ENCODE measurements around the gene COL4A2.

The COL4A2 gene

DNA sequence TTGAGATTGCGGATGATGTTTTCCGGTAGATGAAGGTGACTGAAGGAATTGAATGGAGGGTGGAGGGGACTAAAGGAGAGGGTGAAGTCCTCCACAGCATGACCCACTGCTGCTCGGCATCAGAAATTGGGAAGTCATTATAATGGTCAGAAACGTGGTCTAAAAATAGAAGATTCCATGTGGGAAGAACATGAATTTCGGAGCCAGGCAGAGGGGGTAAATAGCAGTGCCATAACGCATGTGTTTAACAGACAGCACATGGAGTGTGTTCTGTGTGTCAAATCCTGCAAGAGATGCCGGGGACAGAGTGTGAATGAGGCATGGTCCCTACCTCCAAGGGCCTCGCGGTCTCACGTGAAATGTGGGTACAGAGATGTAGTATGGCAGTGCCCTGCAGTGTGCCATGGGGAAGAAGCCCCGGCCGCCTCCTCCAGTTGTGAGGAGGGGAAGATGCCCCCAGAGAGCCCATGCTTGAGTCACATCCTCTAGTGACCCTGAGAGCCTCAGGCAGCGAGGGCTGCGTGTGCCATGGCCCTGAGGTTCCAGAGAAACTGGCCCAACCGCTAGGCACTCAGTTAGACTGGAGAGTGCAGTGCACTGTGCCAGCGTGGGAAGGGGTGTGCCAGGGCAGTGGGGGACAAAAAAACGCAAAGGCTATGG is 106.1 kb downstream of the COL4A2 start:
- in situ Hi-C loops (cut with HindIII; ENCODE audit: low sequenced_read_pairs): loop anchor here (25.0 kb wide), 1 partner anchor 176 kb away; no protein-coding TSS in a partner anchor

DNA sequence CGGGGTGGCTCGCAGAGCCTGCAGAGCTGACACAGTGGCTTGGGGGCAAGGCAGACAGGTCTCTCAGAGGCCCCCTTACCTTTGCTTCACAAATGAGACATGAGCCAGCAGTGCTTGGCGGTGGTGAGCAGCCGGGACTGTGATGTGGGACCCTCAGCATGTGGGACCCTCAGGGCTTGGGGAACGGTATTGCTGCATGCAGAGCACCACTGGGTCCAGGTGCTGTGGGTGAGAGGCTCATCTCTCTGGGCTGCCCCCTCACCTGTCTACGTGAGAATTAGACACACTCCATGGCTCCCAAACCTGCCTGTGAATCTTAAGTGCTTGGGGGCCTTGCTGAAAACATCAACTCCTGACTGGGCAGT is 106.6 kb downstream of the COL4A2 start:
- in situ Hi-C loops (cut with HindIII; ENCODE audit: low sequenced_read_pairs): loop anchor here (25.0 kb wide), 1 partner anchor 176 kb away; no protein-coding TSS in a partner anchor

DNA sequence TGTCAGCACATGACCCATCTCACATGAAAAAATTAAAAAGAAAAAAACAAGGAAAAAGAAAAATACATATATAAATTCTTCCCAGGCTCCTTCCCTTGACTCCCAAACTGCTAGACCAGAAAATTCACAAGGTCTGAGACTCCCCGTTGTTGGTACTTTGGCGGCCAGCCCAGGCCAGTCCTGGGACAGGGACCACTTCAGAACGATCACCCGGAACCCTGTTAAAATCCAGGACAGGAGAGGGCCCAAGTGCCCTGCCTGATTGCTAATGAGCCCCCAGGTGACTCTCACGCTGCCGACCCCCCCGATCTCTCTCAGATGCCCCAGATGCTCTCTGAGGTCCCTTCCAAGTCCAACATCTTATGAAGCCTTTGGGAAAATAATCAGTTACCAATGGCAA is 107.2 kb downstream of the COL4A2 start:
- in situ Hi-C loops (cut with HindIII; ENCODE audit: low sequenced_read_pairs): loop anchor here (25.0 kb wide), 1 partner anchor 177 kb away; no protein-coding TSS in a partner anchor

DNA sequence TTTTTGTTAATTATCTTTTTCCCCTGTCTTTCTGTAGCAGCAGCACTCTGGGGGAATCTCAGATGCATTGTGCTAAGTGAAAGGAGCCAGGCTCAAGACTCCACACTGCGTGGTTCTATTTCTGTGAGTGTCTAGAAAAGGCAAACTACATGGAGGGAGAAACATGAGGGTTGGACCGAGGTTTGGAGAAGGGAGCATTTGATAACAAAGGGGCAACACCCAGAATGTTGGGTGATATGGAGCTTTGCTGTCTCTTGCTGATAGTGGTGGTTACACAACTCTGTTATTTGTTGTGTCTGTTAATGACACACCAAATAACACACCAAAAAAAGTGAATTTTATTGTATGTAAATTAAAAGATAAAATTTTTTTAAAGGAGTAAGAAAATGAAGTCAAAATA is 107.8 kb downstream of the COL4A2 start:
- in situ Hi-C loops (cut with HindIII; ENCODE audit: low sequenced_read_pairs): loop anchor here (25.0 kb wide), 1 partner anchor 178 kb away; no protein-coding TSS in a partner anchor

DNA sequence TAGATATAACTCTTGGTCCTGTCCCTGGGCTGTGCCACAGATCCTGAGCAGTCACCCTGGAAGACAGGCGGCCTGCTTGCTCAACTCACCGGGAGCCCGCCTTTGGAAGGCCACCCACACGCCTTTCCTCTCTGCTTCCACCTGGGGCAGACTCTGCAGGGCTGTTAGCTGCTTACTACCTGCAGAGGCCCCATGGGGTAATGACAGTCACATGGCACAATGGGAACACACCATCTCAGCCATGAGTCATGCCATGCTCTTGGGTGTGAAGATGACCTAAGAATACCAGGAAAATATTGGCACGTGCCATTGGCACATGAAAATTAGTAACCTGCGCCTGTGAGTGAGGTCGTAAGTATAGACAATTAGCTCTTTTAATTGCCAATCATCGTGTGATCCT is 108.6 kb downstream of the COL4A2 start:
- in situ Hi-C loops (cut with HindIII; ENCODE audit: low sequenced_read_pairs): loop anchor here (25.0 kb wide), 1 partner anchor 178 kb away; no protein-coding TSS in a partner anchor

DNA sequence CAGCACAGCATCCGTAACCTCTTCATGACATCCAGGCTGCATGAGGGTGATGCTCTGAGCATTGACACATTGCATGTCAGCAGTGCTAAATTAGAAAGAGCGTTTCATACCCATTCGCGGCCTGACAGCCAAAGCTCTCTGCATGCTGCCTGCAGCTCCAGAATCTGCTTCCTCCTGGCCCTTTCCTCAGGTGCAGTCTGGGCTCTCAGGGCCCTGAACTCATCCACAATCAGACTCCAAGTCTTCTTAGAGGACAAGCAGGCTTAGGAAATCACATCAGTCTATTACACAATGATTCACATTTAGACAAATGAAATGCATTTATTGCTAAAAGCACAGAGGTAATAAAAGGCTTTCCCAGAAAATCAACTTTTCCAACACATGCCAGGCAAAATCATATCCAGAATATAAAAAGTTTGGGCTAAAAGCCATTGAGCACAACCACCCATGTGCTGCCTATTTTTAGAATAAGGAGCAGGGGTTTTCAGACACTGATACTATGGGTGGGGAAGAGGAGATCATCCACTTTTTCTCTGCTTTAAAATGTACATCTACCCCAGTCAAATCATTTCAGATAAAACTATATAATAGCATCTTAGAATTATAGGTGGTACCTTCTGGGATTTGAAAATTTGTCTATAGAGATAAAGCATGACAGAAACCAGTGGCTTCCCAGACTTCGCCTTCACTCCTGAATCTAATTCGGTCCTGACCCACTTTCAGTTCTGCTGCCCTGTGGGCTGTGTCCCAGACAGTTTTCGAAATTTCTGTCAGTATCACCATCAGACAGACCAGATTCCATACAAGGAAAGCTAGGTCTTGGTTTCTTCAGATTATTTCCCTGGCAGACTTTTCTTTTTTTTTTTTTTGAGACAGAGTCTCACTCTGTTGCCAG is 109.3 kb downstream of the COL4A2 start:
- in situ Hi-C loops (cut with HindIII; ENCODE audit: low sequenced_read_pairs): loop anchor here (25.0 kb wide), 1 partner anchor 179 kb away; no protein-coding TSS in a partner anchor

DNA sequence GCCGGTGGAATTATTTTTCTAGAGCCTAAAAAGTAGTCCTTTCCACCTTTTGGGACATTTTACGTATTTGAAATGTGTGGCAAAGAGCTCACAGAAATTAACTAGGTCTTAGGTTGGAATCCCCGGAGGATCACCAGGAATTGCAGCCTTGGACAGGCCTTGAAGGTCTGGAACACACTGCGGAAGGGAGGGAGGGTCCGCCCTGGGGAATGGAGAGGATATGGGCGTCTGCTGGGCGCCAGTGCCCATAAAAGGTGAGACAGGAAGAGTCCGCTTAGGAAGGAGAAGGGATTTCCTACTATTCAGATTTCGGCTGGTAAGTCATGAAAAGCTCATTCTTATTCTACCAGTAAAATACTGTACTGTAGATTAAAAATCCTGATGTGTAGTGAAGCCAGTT is 111.9 kb downstream of the COL4A2 start:
- in situ Hi-C loops (cut with HindIII; ENCODE audit: low sequenced_read_pairs): loop anchor here (25.0 kb wide), 1 partner anchor 182 kb away; no protein-coding TSS in a partner anchor

DNA sequence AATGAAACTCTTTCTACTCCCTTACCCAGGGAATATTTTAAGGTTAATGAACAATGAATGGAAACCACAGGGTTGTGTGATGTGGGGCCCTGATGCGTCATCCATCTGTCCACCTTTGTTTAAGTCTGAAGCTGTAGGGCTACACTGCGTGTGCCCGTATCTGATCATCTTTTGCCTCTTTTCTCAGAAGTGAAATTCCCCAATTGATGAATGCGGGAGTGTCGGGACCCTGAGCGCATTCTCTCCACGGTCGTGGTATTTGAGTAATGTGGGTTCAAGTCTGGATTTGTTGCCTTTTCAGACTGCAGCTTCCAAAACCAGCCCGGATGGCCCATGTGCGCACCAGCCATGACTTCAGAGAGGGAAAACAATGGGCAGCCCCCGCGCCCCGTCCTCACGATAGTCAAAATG is 112.3 kb downstream of the COL4A2 start:
- in situ Hi-C loops (cut with HindIII; ENCODE audit: low sequenced_read_pairs): loop anchor here (25.0 kb wide), 1 partner anchor 182 kb away; no protein-coding TSS in a partner anchor

DNA sequence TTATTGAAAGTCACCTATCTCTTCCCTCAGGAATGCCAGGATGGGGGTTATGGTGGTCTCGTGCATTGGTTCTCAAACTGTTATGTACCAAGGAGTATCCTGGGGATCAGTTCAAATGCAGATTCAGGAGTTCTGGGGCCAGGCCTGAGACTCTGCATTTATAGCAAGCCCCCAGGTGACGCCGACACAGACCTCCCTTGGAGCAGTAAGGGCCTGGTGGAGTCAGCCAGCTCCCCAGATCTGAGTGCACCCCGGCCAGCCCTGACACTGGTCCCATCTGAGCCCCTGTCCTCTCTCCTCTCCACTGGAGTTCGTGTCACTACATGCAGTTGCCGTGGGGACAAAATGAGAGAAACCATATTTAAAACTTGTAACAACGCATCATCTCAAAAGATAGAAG is 112.9 kb downstream of the COL4A2 start:
- in situ Hi-C loops (cut with HindIII; ENCODE audit: low sequenced_read_pairs): loop anchor here (25.0 kb wide), 1 partner anchor 183 kb away; no protein-coding TSS in a partner anchor

DNA sequence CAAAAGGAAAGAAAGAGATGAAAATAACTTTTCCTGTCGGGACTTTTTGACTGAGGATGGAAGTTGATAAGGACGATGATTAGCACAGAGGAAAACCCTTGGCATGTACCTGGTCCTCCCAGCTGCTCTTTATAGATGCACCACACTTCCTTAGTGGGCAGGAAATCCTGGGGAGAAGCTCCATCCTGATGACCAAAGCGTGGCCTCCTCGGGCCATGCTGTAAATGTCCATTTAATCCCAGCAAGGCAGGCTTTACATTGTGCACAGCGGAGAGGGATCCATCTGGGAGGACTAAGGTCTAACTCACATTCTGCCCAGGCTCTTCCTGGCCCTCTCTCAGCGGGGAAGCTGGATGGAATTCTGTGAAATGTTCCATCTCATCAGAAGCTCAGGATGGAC is 113.5 kb downstream of the COL4A2 start:
- in situ Hi-C loops (cut with HindIII; ENCODE audit: low sequenced_read_pairs): loop anchor here (25.0 kb wide), 1 partner anchor 183 kb away; no protein-coding TSS in a partner anchor

DNA sequence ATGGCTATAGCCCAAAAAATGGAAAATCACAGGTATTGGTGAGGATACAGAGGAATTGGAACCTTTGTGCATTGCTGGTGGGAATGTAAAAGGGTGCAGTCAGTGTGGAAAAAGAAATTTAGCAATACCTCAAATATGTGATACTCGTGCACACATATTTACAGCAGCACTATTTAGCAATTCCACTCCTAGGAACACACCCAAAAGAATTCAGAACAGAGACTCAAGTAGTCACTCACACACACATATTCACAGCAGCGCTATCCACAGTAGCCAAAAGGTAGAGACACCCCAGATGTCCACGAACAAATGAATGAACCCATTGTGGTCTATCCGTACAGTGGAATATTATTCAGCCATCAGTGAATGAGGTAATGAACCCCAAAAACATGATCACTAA is 114.0 kb downstream of the COL4A2 start:
- in situ Hi-C loops (cut with HindIII; ENCODE audit: low sequenced_read_pairs): loop anchor here (25.0 kb wide), 1 partner anchor 184 kb away; no protein-coding TSS in a partner anchor

DNA sequence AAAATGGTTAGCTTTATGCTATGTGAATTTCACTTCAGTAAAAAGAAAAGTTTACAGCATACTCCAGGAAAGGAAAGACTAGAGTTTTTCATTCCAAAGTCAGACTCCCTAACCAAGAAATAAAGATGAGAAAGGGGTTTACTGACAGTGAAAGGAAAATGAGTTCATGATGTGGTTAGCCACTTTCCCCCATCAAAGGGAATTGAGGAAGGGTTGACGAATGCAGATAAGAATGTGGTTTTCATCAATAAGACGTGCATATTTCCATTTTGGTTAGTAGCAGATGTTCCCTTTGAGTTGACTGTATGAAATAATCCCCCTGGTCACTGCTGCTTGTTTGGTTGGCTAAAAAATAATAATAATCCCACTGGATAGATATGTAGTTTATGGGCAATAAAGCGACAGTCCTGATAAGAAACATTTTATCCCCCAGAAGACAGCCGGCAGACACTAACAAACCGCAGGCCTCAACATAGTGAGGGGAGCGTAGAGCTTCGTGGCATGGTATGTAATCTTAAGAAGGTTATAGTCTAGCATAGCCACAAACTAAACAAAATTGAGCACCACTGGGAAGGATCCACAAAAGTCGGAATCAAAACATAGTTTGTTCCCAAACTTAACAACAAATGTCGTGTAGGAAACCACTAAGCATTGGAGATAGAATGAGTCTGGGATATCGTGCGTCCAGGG is 114.8 kb downstream of the COL4A2 start:
- in situ Hi-C loops (cut with HindIII; ENCODE audit: low sequenced_read_pairs): loop anchor here (25.0 kb wide), 1 partner anchor 185 kb away; no protein-coding TSS in a partner anchor

DNA sequence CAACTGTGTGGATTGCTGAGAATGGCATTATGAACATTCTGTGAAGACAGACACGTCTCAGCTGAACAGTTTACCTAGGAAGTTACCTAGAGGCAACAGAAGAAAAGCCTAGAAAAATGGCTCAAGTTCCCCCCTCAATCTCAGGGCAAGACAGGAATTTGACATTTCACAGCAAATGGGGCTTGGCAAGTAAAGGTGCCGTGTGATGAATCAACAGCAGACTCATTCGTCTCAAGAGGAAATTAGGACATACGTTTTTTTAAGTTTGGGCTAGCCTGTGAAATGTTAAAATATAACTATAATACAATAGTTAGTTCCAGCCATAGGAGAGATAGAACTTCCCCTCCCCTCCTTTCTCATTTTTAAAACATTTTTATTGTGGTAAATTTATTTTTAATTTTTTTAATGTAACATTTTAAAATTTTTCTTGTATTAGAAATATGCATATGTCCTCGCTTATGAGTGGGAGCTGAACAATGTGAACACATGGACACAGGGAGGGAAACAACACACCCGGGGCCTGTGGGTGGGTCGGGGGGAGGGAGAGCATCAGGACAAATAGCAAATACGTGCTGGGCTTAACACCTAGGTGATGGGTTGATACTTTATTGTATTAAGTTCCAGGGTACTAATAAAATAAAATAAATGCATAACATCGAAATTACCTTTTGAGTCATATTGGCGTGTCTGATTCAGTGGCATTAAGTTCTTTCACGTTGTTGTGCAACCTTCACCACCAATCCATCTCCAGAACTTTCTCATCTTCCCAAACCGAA is 116.0 kb downstream of the COL4A2 start:
- in situ Hi-C loops (cut with HindIII; ENCODE audit: low sequenced_read_pairs): loop anchor here (25.0 kb wide), 1 partner anchor 186 kb away; no protein-coding TSS in a partner anchor

DNA sequence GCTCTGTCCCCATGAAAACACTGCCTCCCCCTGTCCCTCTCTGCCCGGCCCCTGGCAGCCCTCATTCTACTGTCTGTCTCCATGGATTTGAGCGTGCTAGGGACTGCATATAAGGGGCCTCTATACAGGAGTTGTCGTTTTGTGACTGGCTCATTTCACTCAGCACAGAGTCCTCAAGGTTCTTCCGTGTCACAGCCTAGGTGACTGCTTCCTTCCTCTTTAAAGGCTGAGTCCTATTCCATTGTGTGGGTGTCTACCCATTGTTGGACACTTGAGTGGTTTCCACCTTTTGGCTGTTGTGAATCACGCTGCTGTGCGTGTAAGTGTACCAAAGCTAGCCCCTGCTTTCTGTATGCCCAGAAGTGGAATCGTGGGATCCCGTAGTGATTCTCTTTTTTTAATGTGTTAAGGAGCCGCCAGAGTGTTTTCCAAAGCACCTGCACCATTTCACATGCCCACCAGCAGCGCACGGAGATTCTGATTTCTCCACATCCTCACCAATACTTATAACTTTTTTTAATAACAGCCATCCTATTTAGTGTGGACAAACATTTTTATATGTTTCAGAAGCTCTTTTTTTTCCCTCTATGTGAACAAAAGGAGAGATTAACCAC is 116.7 kb downstream of the COL4A2 start:
- in situ Hi-C loops (cut with HindIII; ENCODE audit: low sequenced_read_pairs): loop anchor here (25.0 kb wide), 1 partner anchor 186 kb away; no protein-coding TSS in a partner anchor

DNA sequence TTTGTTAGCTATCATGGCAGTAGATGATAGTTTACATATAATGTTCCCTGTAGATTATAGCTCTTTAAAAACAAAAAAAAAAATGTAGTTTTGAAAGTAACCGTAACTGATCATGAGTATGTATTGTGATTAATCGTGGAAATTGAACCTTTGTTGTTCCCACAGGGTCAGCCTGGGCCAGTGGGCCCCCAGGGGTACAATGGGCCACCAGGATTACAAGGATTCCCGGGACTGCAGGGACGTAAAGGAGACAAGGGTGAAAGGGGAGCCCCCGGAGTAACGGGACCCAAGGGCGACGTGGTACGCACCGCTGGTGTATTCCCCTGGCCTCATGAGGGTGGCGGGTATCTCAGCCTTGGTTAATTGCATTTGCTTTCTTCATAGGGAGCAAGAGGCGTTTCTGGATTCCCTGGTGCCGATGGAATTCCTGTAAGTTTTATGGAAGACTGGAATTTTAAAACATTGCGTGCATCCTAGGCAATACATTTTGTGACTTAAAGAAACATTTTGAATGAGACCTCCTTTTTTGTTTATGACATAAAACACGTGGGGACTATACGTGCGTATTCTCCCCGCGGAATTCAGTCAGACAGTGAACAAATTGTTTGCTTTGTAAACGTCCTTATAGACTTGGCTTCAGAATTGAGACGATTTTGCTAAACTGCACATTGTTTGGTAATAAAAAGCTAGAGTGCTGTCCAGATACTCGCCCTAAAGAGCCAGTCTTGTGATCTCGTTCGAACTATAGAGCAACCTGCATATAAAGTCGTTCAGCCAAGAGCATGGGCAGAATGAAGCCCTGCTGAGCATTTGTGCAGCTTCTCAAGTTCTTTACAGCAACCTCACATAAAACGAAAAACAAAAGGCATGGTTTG is 117.7 kb downstream of the COL4A2 start:
- in situ Hi-C loops (cut with HindIII; ENCODE audit: low sequenced_read_pairs): loop anchor here (25.0 kb wide), 1 partner anchor 188 kb away; no protein-coding TSS in a partner anchor

DNA sequence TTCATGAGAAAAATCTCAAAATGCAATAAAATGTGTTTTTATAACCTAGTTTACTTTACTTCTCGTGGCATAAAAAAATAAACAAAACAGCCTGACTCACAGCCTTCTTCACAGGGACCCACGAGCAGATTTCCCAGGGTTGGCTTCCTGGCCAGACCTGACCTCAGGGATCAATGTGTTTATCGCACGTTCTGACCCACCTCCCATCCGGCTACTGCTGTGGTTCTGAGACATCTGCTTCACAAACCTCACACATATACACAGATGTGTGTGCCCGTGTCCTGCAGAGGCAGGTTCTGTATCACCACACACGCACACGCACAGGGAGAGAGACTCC is 118.3 kb downstream of the COL4A2 start:
- in situ Hi-C loops (cut with HindIII; ENCODE audit: low sequenced_read_pairs): no loop called here

DNA sequence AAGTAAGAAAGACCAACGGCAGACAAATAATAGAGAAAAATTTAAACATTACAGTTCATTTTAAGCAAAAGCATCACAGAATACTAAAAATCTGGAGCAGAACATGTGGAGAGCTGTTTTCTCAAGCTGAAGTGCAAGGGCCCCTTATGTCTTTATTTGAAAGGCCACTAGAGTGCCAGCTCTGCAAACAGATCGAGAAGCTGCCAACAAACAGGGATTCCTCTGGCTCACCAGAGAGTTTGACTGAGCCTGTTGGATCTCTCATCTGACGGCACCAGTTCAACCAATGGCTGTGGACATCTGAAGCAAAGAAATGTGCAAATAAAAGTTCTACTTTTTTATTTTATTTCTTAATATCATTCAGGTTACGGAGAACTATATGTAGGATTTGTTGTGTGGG is 119.7 kb downstream of the COL4A2 start:
- in situ Hi-C loops (cut with HindIII; ENCODE audit: low sequenced_read_pairs): no loop called here

DNA sequence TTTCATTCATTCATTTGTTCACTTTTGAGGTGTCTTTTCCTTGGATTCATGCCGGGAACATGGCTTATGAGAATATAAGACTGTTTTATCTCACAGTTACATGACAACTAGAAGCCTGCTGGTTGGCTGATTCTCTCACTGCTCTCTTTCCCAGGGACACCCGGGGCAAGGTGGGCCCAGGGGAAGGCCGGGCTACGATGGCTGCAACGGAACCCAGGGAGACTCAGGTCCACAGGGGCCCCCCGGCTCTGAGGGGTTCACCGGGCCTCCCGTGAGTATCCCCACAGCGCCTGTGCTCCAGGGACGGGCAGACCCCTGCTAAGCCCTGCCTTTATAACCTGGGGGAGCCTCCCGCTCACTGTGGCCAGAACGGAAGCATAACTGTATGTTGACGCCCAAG is 121.2 kb downstream of the COL4A2 start:
- in situ Hi-C loops (cut with HindIII; ENCODE audit: low sequenced_read_pairs): no loop called here
